HG03064 (cell line): ENCODE measurements around the gene FAR2.
A peak's percentile ranks its signal among the peaks of the same experiment; 100 is the strongest.
"Not testable (repeated sequence)": the region's sequence is repeated elsewhere in the genome, so short reads cannot be mapped to it uniquely, and the experiment has no call there.

Experiments used
- ATAC-seq: cut with Tn5 transposase; IDR thresholded peaks from one replicate; pipeline ENCODE4 v1.9.1; 2021; ENCODE audit warnings: low read depth; ENCODE audit not compliant: unreplicated experiment

Gene FAR2

GRCh38 chr12:29229937-29230336 lies 80.9 kb downstream of the FAR2 start:
- no peak for ATAC-seq

GRCh38 chr12:29230800-29231560 lies 81.9 kb downstream of the FAR2 start:
- ATAC-seq = no peak

DNA sequence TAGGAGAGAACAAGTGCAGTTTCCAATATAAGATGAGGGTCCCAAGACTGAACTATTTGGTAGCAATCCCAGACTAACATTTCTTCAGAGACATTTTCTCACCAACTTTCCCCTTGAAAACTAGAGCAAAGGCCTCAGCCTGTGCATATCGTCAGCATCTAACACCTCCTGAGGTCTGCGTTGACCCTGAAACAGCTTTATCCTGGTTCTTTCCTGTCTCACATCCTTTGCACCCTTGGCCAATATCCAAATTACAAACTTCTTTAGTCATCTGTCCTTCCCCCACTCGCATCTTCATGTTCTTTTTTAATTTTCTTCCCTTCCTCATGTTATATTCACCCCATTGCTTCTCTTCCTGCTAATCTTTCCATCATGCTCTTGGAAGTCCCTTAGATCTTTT lies 83.0 kb downstream of the FAR2 start:
- no peak for ATAC-seq

DNA sequence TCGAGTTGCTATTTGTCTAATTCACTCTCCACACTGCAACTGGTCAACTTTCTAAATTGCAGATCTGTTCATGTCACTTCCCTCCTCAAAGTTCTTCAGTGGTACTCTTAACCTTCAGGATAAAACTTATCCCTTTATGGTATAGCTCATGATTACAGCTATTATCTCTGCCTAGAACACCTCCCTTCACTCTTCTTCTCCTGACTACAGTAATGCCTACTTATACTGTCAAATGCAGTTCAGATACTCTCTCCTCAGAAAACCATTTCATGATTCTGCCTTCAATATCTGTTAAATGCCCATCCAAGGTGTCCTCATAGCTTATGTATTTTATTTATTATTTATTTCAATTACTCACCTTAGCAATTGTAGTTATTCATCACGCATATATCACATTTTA lies 85.5 kb downstream of the FAR2 start:
- ATAC-seq = no peak

DNA sequence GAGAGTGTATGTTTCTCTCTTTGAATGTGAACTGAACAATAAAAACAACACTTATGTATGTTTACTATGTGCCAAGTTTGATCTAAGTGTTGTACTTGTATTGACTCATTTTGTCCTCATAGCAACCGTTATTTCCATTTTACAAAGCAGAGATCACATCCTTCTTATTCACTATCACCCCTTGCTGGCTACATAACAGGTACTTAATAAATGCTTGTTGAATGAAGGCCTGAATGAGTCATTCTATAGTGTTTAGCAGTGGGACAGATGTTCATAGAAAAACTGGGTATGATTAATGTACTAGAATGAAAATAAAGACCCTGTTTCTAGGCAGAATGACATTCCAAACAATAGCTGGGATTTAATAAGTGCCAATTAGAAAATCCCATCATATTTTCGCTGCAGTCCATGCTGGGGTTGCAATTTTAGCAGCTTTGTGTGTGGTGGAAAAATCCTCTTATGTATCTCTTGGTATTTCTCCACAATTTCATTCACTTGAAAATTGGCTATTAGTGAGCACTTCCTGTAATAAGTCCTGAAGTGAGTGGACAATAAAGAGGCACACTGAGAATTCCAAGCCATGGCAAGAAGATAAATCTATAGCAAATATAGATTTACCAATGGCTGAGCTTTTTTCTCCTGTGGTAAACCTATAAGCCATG lies 86.0 kb downstream of the FAR2 start:
- no peak for ATAC-seq

GRCh38 chr12:29238822-29239291 lies 89.8 kb downstream of the FAR2 start:
- no peak for ATAC-seq

GRCh38 chr12:29239336-29239735 lies 90.3 kb downstream of the FAR2 start:
- no peak for ATAC-seq

DNA sequence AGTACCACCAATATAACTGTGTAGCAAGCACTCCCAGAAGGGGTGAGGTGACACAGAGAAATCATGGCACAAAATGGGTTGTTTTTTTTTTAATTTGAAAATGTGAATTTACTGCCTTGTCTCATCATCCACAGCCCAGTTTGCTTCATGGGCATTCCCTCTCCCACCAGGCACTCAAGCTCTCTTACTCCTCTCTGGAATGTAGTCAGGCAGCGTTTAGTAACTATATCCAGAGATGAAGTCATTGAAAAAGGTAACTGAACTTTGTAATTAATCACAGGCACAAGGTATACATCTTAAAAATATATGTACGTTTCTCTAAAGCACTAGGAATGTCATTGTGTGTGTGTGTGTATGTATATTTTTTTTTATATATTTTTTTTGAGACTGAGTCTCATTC lies 91.4 kb downstream of the FAR2 start:
- no peak for ATAC-seq

DNA sequence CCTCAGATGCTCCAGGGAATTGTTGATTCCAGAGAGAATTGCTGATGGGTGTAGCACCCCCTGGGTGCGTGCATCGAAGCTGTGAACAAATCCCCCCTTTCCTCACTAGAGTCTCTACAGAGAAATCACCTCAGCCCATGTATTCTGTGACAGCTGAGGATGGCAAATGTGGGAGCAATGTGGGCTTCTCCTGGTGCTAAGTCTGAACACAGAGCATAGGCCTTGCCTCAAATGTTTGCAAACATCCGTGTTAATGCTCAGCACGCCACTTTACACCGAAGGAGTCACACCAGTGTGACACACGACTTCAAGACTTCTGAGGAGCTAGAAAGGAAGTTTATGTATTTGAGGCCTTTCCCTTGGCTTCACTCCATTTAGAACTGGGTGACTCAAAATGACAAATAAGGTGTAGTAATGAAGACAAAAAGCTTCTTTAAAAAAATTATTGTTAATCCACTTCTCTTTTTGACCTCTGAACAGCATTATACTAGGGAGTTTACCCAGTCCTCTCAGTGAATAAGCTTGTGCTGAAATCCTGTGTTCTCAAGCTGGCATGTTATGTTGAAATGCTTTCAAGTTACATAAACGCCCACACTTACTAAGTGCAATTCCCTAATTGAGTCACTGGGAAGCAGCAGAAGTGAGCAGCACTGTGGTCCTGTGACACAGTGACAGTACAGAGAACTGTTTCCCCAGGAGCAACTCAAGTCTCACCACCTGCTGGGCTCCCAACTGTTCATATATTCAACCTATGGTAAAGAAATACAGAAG lies 92.9 kb downstream of the FAR2 start:
- ATAC-seq = peak; percentile 66

- ATAC-seq = no peak
These were observed 93.9 kb downstream of the FAR2 start for GRCh38 chr12:29242921-29243431.

DNA sequence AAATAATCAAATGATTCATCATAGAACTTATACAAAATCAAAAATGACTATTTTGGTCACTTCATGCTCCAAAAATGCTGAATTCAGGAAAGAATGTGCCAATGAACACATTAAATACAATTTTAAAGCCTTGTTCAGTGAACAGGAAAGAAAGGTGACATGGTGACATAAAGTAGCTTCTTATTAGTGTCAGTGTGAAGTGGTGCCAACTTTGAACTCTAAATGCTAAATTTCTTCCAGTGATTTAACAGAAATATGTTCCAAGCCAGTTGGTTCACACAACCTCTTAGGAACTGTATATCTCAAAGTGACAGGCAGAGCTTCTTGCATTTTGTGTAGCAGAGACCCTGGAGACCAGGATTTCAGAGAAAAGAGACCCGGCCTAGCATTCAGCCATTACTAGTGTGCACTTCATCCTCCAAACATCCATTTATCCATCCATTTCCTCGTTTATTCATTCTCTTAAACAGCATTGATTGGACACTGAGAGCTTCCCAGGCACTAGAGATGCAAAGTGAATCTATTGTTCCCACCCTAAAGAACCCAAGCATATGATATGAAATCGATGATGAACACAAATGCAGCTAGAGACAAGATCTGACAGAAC lies 95.2 kb downstream of the FAR2 start:
- ATAC-seq = no peak

GRCh38 chr12:29245246-29245645 lies 96.2 kb downstream of the FAR2 start:
- ATAC-seq = no peak

DNA sequence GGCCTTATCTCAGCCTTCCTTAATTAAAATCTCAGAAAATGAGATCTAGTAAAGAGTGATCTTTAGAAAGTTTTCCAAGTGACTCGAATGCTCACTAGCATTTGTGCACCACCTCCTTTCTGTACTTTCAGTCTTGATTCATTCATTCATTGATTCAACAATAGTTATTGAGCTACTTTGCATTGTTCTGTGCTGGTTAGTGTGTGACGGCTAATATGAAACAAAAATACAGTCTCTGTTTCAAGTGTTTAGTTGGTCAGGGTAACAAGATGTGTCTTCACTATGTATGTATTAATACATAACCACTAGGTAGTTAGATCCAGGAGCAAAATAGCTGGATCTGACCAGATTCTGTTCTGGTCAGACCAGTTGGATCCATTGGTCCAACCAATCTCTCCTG lies 100.9 kb downstream of the FAR2 start:
- ATAC-seq = no peak

DNA sequence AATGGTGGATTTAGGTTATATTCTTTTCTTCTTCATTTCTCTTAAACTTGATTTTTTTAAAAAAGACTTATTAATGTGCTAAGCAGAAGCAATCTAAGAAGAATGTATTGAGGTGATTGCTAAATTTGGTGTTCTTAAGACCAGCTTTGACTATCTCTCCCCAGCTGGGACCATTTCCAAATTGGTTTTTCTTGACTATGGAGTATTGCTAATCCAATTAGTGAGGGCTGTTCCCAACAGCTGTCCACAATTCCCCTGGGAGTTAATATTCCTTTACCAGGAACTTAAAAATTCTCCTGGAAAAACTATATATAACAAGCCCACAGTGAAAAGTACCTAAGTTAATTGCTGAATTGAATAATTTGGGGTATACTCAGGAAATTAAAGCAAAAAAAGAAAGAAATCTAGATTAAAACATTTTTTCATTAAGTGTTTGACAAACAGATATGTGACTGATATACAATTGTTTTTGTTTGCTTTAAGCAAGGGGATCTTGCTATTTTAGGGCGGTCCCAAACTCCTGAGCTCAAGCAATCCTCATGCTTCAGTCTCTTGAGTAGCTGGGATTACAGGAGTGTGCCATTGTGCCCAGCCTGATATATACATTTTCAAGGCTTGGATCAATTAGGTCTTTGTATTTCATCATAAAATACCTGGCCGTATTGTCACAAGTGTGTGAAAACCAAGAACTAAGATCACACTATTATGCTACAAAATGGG lies 105.0 kb downstream of the FAR2 start:
- ATAC-seq = no peak

DNA sequence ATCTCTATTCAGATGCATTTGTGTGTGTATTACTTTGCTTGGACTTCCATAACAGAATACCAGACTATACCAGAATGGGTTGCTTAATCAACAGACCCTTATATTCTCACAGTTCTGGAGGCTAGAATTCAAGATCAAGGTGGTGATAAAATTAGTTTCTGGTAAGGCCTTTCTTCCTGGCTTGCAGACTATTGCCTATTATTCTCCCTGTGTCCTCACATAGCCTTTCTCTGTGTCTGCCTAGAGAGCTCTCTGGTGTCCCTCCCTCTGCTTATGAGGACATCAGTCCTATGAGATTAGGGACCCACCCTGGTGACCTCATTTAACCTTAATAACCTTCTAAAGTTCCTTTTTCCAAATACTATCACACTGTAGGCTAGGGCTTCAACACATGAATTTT lies 106.0 kb downstream of the FAR2 start:
- ATAC-seq = no peak

DNA sequence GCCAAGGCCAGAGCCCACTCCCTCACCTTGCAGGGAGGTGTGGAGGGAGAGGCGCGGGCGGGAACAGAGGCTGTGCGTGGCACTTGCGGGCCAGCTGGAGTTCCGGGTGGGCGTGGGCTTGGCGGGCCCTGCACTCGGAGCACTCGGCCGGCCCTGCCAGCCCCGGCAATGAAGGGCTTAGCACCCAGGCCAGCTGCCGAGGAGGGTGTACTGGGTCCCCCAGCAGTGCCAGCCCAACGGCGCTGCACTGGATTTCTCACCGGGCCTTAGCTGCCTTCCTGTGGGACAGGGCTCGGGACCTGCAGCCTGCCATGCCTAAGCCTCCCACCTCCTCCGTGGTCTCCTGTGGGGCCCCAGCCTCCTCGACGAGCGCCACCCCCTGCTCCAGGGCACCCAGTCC lies 107.5 kb downstream of the FAR2 start:
- no peak for ATAC-seq

GRCh38 chr12:29257687-29258086 lies 108.6 kb downstream of the FAR2 start:
- ATAC-seq = not testable (repeated sequence)

DNA sequence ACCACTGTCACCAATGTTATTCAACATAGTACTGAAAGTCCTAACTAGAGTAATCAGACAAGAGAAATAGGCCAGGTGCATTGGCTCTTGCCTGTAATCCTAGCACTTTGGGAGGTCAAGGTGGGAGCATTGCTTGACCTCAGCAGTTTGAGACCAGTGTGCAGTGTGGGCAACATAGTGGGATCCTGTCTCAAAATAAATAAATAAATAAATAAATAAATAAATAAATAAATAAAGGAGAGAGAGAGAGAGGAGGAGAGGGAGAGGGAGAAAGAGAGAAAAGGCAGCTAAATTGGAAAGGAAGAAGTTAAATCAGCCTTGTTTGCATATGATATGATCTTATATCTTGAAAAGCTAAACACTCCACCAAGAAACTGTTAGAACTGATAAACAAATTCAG lies 115.3 kb downstream of the FAR2 start:
- no peak for ATAC-seq

DNA sequence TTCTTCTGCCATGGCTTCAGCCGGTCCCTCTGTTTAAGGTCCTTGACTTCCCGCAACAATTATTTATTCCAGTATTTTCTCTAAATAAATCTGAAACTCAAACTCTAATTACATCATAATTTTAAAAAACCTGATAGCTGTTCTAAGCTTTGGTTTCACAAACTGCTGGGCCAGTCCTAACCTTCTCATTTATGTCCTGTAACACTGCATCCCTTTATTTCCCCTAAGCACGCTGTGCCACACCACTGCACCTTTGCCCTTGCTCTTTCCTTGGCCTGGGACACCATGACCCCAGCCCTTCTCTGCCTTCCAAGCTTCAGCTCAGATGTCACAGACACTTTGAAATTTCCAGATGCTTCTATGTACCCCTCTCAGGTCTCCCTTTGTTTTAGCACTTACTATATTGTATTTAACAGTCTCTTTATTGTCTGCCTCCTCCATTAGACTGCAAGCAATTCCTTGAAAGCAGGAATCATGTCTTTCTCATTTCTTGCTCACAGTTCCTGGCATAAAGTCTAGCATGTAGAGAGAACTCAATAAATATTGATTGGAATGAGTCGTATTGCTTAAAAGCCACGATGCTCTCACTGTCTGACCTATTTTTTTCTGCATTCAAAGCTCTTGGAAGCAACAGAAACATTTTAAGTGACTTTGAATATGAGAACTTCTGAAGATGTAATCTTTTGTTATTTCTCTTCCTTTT lies 120.8 kb downstream of the FAR2 start:
- ATAC-seq = no peak

GRCh38 chr12:29270446-29270845 lies 121.4 kb downstream of the FAR2 start:
- ATAC-seq = no peak
